Thyroid gland (tissue), 4 donors: ENCODE measurements around the gene LMAN2L. TPM values are rescaled to one million over a fixed set of nuclear protein-coding genes. Genes with fewer than 3 reads are reported as not detected.

ENCODE experiments used
- DNase-seq, 2 donors: peaks; one replicate each; pipeline ENCODE4 v3.0.0-alpha.2; 2019
- H3K27ac ChIP-seq, 3 donors: fragments of 200-600 bp; sonication (generic); 1 replicate in 2 of 3; 2 replicates in 1 of 3; pipeline ENCODE4 v1.5.1; 2016 to 2019; ENCODE audit warnings: mild to moderate bottlenecking in 1 of 3, moderate library complexity in 1 of 3
- H3K27me3 ChIP-seq: fragments of 200-600 bp; sonication (generic); one replicate; pipeline ENCODE4 v1.5.1; 2019
- H3K36me3 ChIP-seq, 2 donors: fragments of 200-600 bp; sonication (generic); one replicate each; pipeline ENCODE4 v1.5.1; 2016 to 2019
- H3K4me1 ChIP-seq, 2 donors: fragments of 200-600 bp; sonication (generic); one replicate each; pipeline ENCODE4 v1.5.1; 2017 to 2019
- H3K4me3 ChIP-seq, 3 donors: fragments of 200-600 bp; sonication (generic); replicated peaks in 1 of 3; 1 replicate in 2 of 3; 2 replicates in 1 of 3; pipeline ENCODE4 v1.5.1; 2016; ENCODE audit warnings: mild to moderate bottlenecking in 1 of 3
- H3K9me3 ChIP-seq: fragments of 200-600 bp; sonication (generic); one replicate; pipeline ENCODE4 v1.5.1; 2017
- POLR2A ChIP-seq, 2 donors: fragments of 450-650 bp; IDR thresholded peaks; one replicate each; pipeline ENCODE4 v1.6.1; 2017; ENCODE audit warnings: antibody characterized with exemption in 2 of 2, mild to moderate bottlenecking in 2 of 2, moderate library complexity in 1 of 2
- WGBS, 2 donors: methylation state at CpG; one replicate each; pipeline ENCODE4 v1.1.5; 2017; 5-methylcytosine and 5-hydroxymethylcytosine counted together
- intact Hi-C: fragments of 100-400 bp; cut with DNase I; formaldehyde crosslinking; loops from one replicate; pipeline ENCODE4 v1.15.1; 2023
- total RNA-seq, 4 donors: library from RNA; depleted of rRNA; stranded (reverse); fragments of >200 nt; gene quantifications; one replicate each; pipeline ENCODE4 v1.2.3, GENCODE V29; 2016
- TF ChIP-seq, protein P1 (sequence below), 6 experiments: fragments of 200-600 bp in 3 of 6; fragments of 450-650 bp in 3 of 6; sonication (generic) in 3 of 6; IDR thresholded peaks; one replicate each; pipeline ENCODE4 v1.5.1; 2016 to 2019; ENCODE audit warnings: antibody characterized with exemption in 6 of 6, mild to moderate bottlenecking in 2 of 6, inconsistent platforms in 1 of 6, moderate library complexity in 1 of 6

The LMAN2L gene
- total RNA-seq, 4 donors from 2014 or later = 22.8 to 32.9 (median 29.2) TPM

DNA sequence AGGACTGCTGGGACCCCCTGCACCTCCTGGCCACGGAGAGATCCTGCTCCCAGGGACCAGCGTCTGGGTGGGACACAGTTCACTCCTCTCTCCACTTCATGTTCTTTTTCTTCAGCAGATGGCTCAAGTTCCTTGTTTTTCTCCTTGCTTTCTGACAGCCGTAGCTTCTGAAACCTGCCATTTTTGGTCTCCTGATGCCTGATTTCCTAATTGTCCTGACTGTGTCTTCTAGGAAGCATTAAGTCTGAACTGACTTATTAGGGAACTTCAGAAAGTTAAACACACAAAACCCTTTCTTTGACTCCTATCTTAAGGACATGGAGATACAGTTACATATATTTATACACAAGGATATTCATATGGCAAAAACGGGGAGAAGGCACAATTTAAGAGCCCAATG is 43.5 kb upstream of the LMAN2L start:
- DNase-seq = no peak
- Histone ChIP-seq H3K27me3 (no peaks in the 10 kb centered on the region), H3K36me3 (no peaks in the 10 kb centered on the region), H3K9me3 (no peaks in the 10 kb centered on the region), H3K4me1 (peaks cover 23 to 27% of the 10 kb centered on the region in 2 donors), H3K27ac (no peak overlapping the region), H3K4me3 (no peak overlapping the region)
- TF ChIP-seq, protein P1, sequence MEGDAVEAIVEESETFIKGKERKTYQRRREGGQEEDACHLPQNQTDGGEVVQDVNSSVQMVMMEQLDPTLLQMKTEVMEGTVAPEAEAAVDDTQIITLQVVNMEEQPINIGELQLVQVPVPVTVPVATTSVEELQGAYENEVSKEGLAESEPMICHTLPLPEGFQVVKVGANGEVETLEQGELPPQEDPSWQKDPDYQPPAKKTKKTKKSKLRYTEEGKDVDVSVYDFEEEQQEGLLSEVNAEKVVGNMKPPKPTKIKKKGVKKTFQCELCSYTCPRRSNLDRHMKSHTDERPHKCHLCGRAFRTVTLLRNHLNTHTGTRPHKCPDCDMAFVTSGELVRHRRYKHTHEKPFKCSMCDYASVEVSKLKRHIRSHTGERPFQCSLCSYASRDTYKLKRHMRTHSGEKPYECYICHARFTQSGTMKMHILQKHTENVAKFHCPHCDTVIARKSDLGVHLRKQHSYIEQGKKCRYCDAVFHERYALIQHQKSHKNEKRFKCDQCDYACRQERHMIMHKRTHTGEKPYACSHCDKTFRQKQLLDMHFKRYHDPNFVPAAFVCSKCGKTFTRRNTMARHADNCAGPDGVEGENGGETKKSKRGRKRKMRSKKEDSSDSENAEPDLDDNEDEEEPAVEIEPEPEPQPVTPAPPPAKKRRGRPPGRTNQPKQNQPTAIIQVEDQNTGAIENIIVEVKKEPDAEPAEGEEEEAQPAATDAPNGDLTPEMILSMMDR (IDR thresholded peaks at IDR 0.05) = no peak
- no peak for TF ChIP-seq POLR2A (IDR thresholded peaks at IDR 0.05)
- intact Hi-C loops = no loop called here
- 80 to 86% methylated on average over 4 of the region's 4 CpGs for WGBS, 2 donors

DNA sequence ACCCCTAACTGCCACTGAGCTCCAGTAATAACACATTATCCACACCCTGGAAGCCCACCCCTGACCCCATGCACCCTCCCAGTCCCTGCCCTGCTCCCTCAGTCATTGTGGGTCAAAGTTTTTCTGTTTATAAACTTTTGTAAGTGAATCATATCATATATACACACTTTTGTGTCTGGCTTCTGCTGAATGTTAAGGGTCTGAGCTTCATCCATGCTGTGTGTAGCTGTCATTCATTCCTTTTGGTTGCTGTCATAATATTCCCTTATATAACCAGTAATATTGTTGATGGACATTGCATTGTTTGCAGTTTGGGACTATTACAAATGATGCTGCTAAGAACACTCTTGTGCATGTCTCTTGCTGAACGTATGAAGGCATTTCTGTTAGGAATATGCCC is 35.3 kb upstream of the LMAN2L start:
- H3K36me3 ChIP-seq = no peaks in the 10 kb centered on the region
- intact Hi-C loops = no loop called here
- no peak for TF ChIP-seq POLR2A (IDR thresholded peaks at IDR 0.05)
- TF ChIP-seq, protein P1 (IDR thresholded peaks at IDR 0.05) = no peak
- H3K4me3 ChIP-seq = no peak overlapping the region
- H3K27me3 ChIP-seq = no peaks in the 10 kb centered on the region
- no peaks in the 10 kb centered on the region for H3K9me3 ChIP-seq
- H3K4me1 ChIP-seq = peaks cover 15 to 36% of the 10 kb centered on the region in 2 donors
- DNase-seq = no peak
- no peak overlapping the region for H3K27ac ChIP-seq
- WGBS, 2 donors = 38 to 78% methylated on average over 1 of the region's 1 CpG

DNA sequence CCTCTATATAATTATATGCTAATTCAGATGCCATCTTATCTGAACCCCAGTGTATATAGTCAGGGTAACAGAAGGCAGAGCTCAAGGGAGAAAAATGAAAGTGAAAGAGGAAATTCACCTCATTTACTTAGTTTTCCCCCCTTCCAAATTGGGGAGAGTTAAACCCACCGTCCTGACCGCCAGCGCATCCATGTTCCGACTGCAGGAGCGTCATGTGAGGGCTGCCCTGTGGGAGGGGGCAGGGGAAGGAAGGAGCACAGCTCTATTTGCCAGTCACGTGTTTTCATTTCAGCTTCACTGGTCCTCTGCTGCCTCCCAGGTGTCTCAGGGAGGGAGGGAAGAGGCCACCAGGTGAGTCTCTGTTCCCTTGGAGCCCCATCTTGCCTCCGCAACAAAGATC is 34.1 kb upstream of the LMAN2L start:
- H3K4me3 ChIP-seq = no peak overlapping the region
- no peaks in the 10 kb centered on the region for H3K36me3 ChIP-seq
- no peaks in the 10 kb centered on the region for H3K27me3 ChIP-seq
- TF ChIP-seq, protein P1 (IDR thresholded peaks at IDR 0.05) = peak in 1 of 6 experiments; percentile 15
- TF ChIP-seq POLR2A (IDR thresholded peaks at IDR 0.05) = peak in 1 of 2 donors; percentile 17
- intact Hi-C loops = no loop called here
- DNase-seq = peak; percentile 67
- no peaks in the 10 kb centered on the region for H3K9me3 ChIP-seq
- peak overlapping the region; percentile 13 to 50 (median 21) for H3K27ac ChIP-seq
- peaks cover 21 to 46% of the 10 kb centered on the region in 2 donors for H3K4me1 ChIP-seq
- 50 to 61% methylated on average over 6 to 7 of the region's 7 CpGs for WGBS, 2 donors

DNA sequence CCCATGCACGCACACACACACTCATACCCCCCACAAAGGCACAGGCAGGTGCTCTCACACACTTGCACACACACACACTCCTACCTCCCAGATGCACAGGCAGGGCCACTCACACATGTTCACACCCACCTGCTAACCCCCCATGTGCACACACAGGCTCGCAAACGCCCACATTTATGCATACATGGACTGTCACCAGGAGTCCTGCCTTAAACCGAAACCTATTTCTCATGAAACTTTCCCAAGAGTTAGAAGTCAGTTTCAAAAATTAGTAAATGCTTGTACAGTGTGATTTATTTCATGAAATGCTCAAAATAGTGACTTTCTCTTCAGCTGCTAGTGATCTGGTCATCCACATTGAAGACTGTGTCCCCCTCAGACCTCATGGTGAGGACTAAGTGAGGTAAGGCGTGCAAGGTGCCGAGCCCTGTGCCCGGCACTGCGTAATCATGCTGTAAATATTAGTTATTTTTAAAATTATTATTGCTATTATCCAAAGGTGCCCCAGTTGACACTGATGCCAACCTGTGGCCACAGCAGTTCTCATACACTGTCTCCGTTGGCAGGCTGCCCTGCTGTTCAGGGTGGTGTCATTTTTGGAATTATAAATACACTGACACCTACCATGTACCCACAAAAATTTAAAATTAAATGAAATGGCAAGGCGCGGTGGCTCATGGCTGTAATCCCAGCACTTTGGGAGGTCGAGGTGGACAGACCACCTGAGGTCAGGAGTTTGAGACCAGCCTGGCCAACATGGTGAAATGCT is 33.2 kb upstream of the LMAN2L start:
- 94 to 97% methylated on average over 12 of the region's 12 CpGs for WGBS, 2 donors
- DNase-seq = peak; percentile 27 to 37
- intact Hi-C loops = no loop called here
- no peaks in the 10 kb centered on the region for H3K27me3 ChIP-seq
- peaks cover 29 to 54% of the 10 kb centered on the region in 2 donors for H3K4me1 ChIP-seq
- peak overlapping the region in 1 of 3 donors; percentile 50 for H3K27ac ChIP-seq
- TF ChIP-seq POLR2A (IDR thresholded peaks at IDR 0.05) = no peak
- TF ChIP-seq, protein P1 (IDR thresholded peaks at IDR 0.05) = no peak
- H3K9me3 ChIP-seq = no peaks in the 10 kb centered on the region
- no peaks in the 10 kb centered on the region for H3K36me3 ChIP-seq
- H3K4me3 ChIP-seq = no peak overlapping the region
